Mucosa of descending colon (tissue), 3 donors: Measurements from ENCODE around the gene PPP2R5C. TPM values are rescaled to one million over a fixed set of nuclear protein-coding genes. Genes with fewer than 3 reads are reported as not detected.

Experiments
- ATAC-seq: fragments of 200-7000 bp; cut with Tn5 transposase; one replicate; pipeline ENCODE4 v1.9.1; 2020; ENCODE audit warnings: mild to moderate bottlenecking, moderate library complexity
- DNase-seq, 3 donors: peaks; one replicate each; pipeline ENCODE4 v3.0.0-alpha.2; 2020
- H3K36me3 ChIP-seq: fragments of 200-600 bp; one replicate; pipeline ENCODE4 v1.8.0; 2021; ENCODE audit warnings: low read depth, mild to moderate bottlenecking
- H3K4me1 ChIP-seq: fragments of 200-600 bp; one replicate; pipeline ENCODE4 v1.8.0; 2021; ENCODE audit warnings: low read depth, mild to moderate bottlenecking
- H3K4me3 ChIP-seq: fragments of 200-600 bp; one replicate; pipeline ENCODE4 v1.8.0; 2021; ENCODE audit warnings: mild to moderate bottlenecking
- H3K9me3 ChIP-seq: fragments of 200-600 bp; one replicate; pipeline ENCODE4 v1.8.0; 2021; ENCODE audit warnings: mild to moderate bottlenecking
- CTCF ChIP-seq: fragments of 200-600 bp; IDR thresholded peaks from one replicate; pipeline ENCODE4 v1.8.0; 2022; ENCODE audit warnings: antibody characterized with exemption, mild to moderate bottlenecking
- intact Hi-C, 2 donors: fragments of 100-400 bp; cut with DNase I in 1 of 2; cut with micrococcal nuclease in 1 of 2; formaldehyde crosslinking; loops; one replicate each; pipeline versions ENCODE4 v1.11.0 to v1.11.1; 2022; cut with DNase I, micrococcal nuclease
- total RNA-seq, 3 donors: library from RNA; stranded (reverse); fragmentation: NEBNext Ultra II Directional in 2 of 3; extraction: Animal tissue kit (Norgen Biotek cat#: 25700) in 2 of 3; gene quantifications; one replicate each; pipeline versions ENCODE4 v1.2.1 to v1.2.4, GENCODE V29; 2021 to 2023
- donor health status: DM: no; HTN: no; CAD: no; lungs with moderate emphysema.
- donor health status: DM: no; HTN: no; CAD: no.
- donor health status: DM: no; HTN: yes; CAD: no.

Gene PPP2R5C
- total RNA-seq, 3 donors from 2014 or later = 131 to 173 (median 160) TPM

GRCh38 chr14:101869217-101869616, 107.7 kb downstream of the PPP2R5C start:
- peak; percentile 42 for ATAC-seq
- Histone ChIP-seq H3K36me3 (no peaks in the 10 kb centered on the region), H3K9me3 (no peaks in the 10 kb centered on the region), H3K4me1 (peaks cover 8% of the 10 kb centered on the region), H3K4me3 (no peak overlapping the region)
- intact Hi-C loops = no loop called here
- TF ChIP-seq CTCF = no peak
- DNase-seq = no peak

- Histone ChIP-seq H3K36me3 (no peaks in the 10 kb centered on the region), H3K9me3 (no peaks in the 10 kb centered on the region), H3K4me1 (peaks cover 8% of the 10 kb centered on the region), H3K4me3 (no peak overlapping the region)
- DNase-seq (no peak), ATAC-seq (no peak)
- TF ChIP-seq CTCF = no peak
- intact Hi-C loops = no loop called here
Observed at GRCh38 chr14:101870273-101870939, 108.9 kb downstream of the PPP2R5C start.

- intact Hi-C loops = no loop called here
- no peaks in the 10 kb centered on the region for H3K9me3 ChIP-seq
- DNase-seq (no peak), ATAC-seq (no peak)
- H3K4me1 ChIP-seq = peaks cover 25% of the 10 kb centered on the region
- no peak overlapping the region for H3K4me3 ChIP-seq
- TF ChIP-seq CTCF = no peak
- H3K36me3 ChIP-seq = no peaks in the 10 kb centered on the region
Observed at GRCh38 chr14:101872346-101872745, 110.8 kb downstream of the PPP2R5C start.

GRCh38 chr14:101873076-101873825, 111.7 kb downstream of the PPP2R5C start:
- intact Hi-C loops = no loop called here
- no peak for DNase-seq
- Histone ChIP-seq H3K4me1 (peaks cover 32% of the 10 kb centered on the region), H3K4me3 (no peak overlapping the region), H3K9me3 (no peaks in the 10 kb centered on the region), H3K36me3 (no peaks in the 10 kb centered on the region)
- TF ChIP-seq CTCF = no peak
- ATAC-seq = no peak

GRCh38 chr14:101873991-101874390, 112.5 kb downstream of the PPP2R5C start:
- no peaks in the 10 kb centered on the region for H3K36me3 ChIP-seq
- no peak for TF ChIP-seq CTCF
- ATAC-seq = no peak
- intact Hi-C loops = no loop called here
- no peak overlapping the region for H3K4me3 ChIP-seq
- no peak for DNase-seq
- H3K4me1 ChIP-seq = peaks cover 37% of the 10 kb centered on the region
- H3K9me3 ChIP-seq = no peaks in the 10 kb centered on the region
